ENCODE data around the gene FHL1.
A peak's percentile ranks its signal among the peaks of the same experiment; 100 is the strongest.
"Not testable (repeated sequence)": the region's sequence is repeated elsewhere in the genome, so short reads cannot be mapped to it uniquely, and the experiment has no call there.

Gene FHL1

GRCh38 chrX:136147976-136148375, 643 bp downstream of the FHL1 start:
- no peak for DNase-seq

- DNase-seq = no peak
Measured at GRCh38 chrX:136148391-136148790, 1.1 kb downstream of the FHL1 start.

- no peak for DNase-seq
Measured at GRCh38 chrX:136154998-136155397, 7.7 kb downstream of the FHL1 start.

- DNase-seq = no peak
Measured at GRCh38 chrX:136156560-136157117, 9.3 kb downstream of the FHL1 start.

- DNase-seq = no peak
Measured at GRCh38 chrX:136157187-136157586, 9.9 kb downstream of the FHL1 start.

- no peak for DNase-seq
Measured at GRCh38 chrX:136158685-136159084, 11.4 kb downstream of the FHL1 start.

- no peak for DNase-seq
Measured at GRCh38 chrX:136159611-136160025, 12.3 kb downstream of the FHL1 start.

- DNase-seq = no peak
Measured at GRCh38 chrX:136162827-136163570, 15.7 kb downstream of the FHL1 start.

GRCh38 chrX:136163689-136164088, 16.4 kb downstream of the FHL1 start:
- DNase-seq = no peak

- DNase-seq = no peak
Measured at GRCh38 chrX:136165406-136165805, 18.1 kb downstream of the FHL1 start.

GRCh38 chrX:136166221-136166855, 19.0 kb downstream of the FHL1 start:
- no peak for DNase-seq

- DNase-seq = not testable (repeated sequence)
Measured at GRCh38 chrX:136167989-136168388, 20.7 kb downstream of the FHL1 start.

GRCh38 chrX:136168929-136169735, 21.8 kb downstream of the FHL1 start:
- DNase-seq = peak; percentile 70

- no peak for DNase-seq
Measured at GRCh38 chrX:136170139-136170800, 22.9 kb downstream of the FHL1 start.

- no peak for DNase-seq
Measured at GRCh38 chrX:136171420-136171819, 24.1 kb downstream of the FHL1 start.

GRCh38 chrX:136176399-136176825, 29.1 kb downstream of the FHL1 start:
- no peak for DNase-seq

- DNase-seq = no peak
Measured at GRCh38 chrX:136179133-136179532, 31.8 kb downstream of the FHL1 start.

GRCh38 chrX:136182414-136182813, 35.1 kb downstream of the FHL1 start:
- DNase-seq = no peak

GRCh38 chrX:136183172-136183571, 35.8 kb downstream of the FHL1 start:
- no peak for DNase-seq

- no peak for DNase-seq
Measured at GRCh38 chrX:136183917-136184316, 36.6 kb downstream of the FHL1 start.

- DNase-seq = no peak
Measured at GRCh38 chrX:136185401-136186022, 38.2 kb downstream of the FHL1 start.

GRCh38 chrX:136186023-136186413, 38.7 kb downstream of the FHL1 start:
- DNase-seq = no peak
